Nephron progenitor cell (in vitro differentiated cells): ENCODE measurements around the gene SLC7A6.

Experiments
- DNase-seq: peaks from one replicate; pipeline ENCODE4 v3.0.0; 2021
- H3K27ac Mint-ChIP-seq: 2 replicates; pipeline ENCODE4 v1.8.0; 2021; ENCODE audit warnings: mild to moderate bottlenecking, moderate library complexity, mixed read lengths
- H3K27me3 Mint-ChIP-seq: 2 replicates; pipeline ENCODE4 v1.8.0; 2021; ENCODE audit warnings: mild to moderate bottlenecking, low read depth, mixed read lengths; ENCODE audit not compliant: poor library complexity
- H3K36me3 Mint-ChIP-seq: 2 replicates; pipeline ENCODE4 v1.8.0; 2021; ENCODE audit warnings: low read depth, mixed read lengths
- H3K4me1 Mint-ChIP-seq: 2 replicates; pipeline ENCODE4 v1.8.0; 2021; ENCODE audit warnings: mixed read lengths
- H3K4me3 Mint-ChIP-seq: 2 replicates; pipeline ENCODE4 v1.8.0; 2021; ENCODE audit warnings: mild to moderate bottlenecking, moderate library complexity, mixed read lengths
- H3K9me3 Mint-ChIP-seq: 2 replicates; pipeline ENCODE4 v1.8.0; 2021; ENCODE audit warnings: mild to moderate bottlenecking, moderate library complexity, mixed read lengths
- TF ChIP-seq, protein P1 (sequence below): fragments of 200-600 bp; sonication (generic); IDR thresholded peaks from 2 replicates; pipeline ENCODE4 v1.5.0; 2021; ENCODE audit warnings: antibody characterized with exemption

The SLC7A6 gene

DNA sequence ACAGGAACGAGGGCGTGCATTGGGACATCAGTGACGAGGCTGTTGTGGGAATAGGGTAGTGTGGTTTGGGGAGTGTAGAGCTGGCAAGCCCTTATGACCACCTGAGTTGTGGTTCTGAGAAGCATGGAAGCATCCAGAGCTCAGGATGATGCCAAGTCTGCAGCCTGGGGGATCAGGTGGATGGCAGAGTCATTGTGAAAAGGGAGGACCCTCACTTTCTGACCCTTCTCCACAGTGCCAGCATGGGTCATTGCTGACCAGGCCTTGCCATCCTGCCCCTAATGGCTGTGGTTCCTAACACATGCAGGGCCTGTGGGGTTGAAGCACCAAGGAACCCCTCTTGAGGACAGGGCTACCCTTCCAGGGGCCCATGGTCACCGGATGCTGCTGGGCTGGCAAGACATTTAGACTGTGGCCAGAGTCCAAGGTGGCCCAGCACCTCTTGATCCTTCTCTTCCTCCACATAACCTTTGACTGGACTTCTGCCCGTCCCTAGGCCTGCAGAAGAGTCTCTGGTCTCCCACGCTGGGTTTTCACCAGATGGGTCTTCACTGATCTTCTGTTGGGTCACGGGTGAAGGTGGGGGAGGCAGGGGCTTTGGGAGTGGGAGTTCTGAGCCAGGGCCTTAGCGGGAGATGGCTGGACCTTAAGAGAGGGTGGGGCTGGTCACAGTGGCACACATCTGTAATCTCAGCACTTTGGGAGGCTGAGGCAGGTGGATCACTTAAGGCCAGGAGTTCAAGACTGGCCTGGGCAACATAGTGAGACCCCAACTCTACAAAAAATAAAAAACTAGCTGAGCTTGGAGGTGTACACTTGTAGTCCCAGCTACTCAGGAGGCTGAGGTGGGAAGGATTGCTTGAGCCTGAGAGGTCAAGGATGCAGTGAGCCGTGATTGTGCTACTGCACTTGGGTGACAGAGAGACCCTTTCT, 21.1 kb upstream of the SLC7A6 start:
- H3K4me3 Mint-ChIP-seq, result peak overlapping the region; percentile 98
- H3K9me3 Mint-ChIP-seq, result peaks cover 4% of the 10 kb centered on the region
- peaks cover 29% of the 10 kb centered on the region for H3K27me3 Mint-ChIP-seq
- TF ChIP-seq, protein P1, sequence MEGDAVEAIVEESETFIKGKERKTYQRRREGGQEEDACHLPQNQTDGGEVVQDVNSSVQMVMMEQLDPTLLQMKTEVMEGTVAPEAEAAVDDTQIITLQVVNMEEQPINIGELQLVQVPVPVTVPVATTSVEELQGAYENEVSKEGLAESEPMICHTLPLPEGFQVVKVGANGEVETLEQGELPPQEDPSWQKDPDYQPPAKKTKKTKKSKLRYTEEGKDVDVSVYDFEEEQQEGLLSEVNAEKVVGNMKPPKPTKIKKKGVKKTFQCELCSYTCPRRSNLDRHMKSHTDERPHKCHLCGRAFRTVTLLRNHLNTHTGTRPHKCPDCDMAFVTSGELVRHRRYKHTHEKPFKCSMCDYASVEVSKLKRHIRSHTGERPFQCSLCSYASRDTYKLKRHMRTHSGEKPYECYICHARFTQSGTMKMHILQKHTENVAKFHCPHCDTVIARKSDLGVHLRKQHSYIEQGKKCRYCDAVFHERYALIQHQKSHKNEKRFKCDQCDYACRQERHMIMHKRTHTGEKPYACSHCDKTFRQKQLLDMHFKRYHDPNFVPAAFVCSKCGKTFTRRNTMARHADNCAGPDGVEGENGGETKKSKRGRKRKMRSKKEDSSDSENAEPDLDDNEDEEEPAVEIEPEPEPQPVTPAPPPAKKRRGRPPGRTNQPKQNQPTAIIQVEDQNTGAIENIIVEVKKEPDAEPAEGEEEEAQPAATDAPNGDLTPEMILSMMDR, result no peak
- peaks cover 26% of the 10 kb centered on the region for H3K4me1 Mint-ChIP-seq
- no peaks in the 10 kb centered on the region for H3K36me3 Mint-ChIP-seq
- no peak overlapping the region for H3K27ac Mint-ChIP-seq
- DNase-seq, result no peak

DNA sequence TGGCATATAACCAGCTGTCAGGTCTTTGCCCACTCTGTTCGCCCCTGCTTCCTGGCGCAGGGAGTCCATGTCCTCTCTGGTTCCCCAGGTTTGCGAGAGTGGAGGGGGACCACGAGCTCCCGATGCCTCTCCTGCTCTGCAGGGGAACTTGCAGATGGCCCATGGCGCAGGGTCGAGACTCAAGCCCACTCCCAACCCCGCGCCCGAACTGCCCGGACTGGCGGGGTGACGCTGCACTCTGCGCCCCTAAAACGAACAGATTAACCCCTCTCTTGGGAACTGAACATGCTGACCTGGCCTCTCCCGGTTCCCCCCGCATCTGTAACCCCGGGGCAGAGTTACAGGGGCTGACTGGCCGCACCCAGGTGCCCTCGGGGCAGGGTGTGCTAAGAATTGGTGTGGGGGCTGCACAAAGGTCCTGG, 19.8 kb upstream of the SLC7A6 start:
- no peak for DNase-seq
- Mint-ChIP-seq H3K27me3 (peaks cover 22% of the 10 kb centered on the region), H3K4me1 (peaks cover 26% of the 10 kb centered on the region), H3K4me3 (peak overlapping the region; percentile 98), H3K9me3 (no peaks in the 10 kb centered on the region), H3K27ac (no peak overlapping the region), H3K36me3 (peaks cover 3% of the 10 kb centered on the region)
- TF ChIP-seq, protein P1, result no peak

DNA sequence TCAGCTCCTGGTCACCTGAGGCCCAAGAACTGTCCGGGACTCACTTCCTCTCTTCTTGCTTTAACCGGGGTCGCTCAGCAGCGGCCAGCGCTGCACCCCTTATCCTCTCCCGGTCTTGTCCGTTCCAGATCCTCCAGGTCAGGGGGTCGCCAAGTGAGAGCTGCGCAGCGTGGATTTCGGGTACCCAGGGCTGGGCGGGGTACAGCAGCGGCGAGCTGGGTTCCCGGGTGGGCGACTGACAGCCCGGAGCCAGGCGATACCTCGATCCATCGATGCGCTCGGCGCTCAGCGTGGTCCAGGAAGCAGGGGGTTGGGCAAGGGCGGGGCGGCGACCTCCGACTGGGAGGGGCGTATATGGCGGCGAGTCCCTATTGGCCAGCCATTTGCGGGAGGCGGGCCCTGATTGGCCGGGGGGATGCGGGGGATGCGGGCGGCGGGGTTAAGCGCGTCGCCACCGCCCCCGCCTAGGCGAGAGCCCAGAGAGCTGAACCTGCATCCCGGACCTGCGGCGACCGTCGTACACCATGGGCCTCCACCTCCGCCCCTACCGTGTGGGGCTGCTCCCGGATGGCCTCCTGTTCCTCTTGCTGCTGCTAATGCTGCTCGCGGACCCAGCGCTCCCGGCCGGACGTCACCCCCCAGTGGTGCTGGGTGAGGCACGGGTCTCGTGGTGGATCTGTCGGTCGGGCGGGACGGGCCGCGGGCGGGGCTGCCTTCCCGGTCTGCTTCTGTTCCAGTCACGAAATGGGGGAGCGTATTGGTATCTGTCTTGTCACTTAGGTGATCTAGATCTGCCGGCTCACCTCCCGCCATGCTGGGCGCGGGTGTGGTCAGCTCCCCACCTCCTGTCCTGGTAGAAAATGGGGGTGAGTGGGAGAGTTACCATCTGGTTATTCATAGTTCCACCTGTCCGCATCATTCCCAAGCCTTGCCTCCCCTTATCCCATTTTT, 19.1 kb upstream of the SLC7A6 start, which contains the start of gene PLA2G15:
Gene PLA2G15 (plus strand): TSS at position 471 of the 951 bp plus-strand sequence. CDS start 54 bp downstream, at position 525.
- DNase-seq, result peak; percentile 98
- Mint-ChIP-seq H3K4me3 (peak within 1 kb of the TSS; percentile 98), H3K9me3 (no peaks in the 10 kb centered on the region), H3K27ac (no peak within 1 kb of the TSS), H3K36me3 (peaks cover 10% of the 10 kb centered on the region), H3K4me1 (peaks cover 26% of the 10 kb centered on the region), H3K27me3 (peaks cover 22% of the 10 kb centered on the region)
- TF ChIP-seq, protein P1, result no peak

DNA sequence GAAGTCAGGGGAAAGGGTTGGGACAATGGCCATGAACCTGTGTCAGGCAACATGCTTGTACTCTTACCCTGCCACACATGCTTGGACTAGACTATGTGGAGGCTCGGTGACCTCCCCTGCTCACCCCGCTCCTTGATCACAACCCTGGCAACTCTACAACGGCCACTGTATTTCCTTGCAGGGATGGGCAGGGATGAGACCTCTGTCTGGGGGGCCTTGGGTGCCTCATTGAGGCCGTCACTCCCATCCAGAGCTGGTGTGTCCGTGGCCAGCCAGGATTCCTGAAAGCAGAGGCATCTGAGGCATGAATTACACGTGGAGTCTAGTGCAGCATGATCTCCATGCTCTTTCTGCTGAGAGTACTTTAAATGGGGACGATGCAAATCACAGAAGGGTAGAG, 18.2 kb upstream of the SLC7A6 start:
- DNase-seq, result no peak
- Mint-ChIP-seq H3K27me3 (peaks cover 22% of the 10 kb centered on the region), H3K9me3 (no peaks in the 10 kb centered on the region), H3K4me3 (peak overlapping the region; percentile 98), H3K36me3 (peaks cover 15% of the 10 kb centered on the region), H3K27ac (no peak overlapping the region), H3K4me1 (peaks cover 26% of the 10 kb centered on the region)
- TF ChIP-seq, protein P1, result no peak

DNA sequence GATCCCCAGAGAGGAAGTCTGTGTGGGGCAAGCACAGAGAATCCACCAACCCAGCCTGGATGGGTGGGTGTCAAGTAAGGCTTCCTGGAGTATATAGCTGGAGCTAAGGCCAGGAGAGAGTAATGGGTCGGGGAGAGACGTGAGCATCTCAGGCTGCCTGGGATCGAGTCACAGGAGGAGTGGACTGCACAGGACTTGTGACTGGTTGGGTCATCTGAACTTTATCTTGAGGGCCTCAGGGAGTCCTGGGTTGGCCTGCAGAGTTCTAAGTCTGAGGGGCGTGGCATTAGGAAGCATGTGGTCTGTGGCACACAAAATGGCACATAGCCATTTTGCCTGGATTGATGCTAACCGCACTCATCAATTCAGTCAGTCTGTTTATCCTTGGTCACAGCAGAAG, 17.7 kb upstream of the SLC7A6 start:
- Mint-ChIP-seq H3K4me1 (peaks cover 26% of the 10 kb centered on the region), H3K27ac (no peak overlapping the region), H3K4me3 (no peak overlapping the region), H3K27me3 (peaks cover 22% of the 10 kb centered on the region), H3K9me3 (no peaks in the 10 kb centered on the region), H3K36me3 (peaks cover 15% of the 10 kb centered on the region)
- TF ChIP-seq, protein P1, result no peak
- DNase-seq, result no peak
